Measurements from ENCODE around the gene OTOG.

Gene OTOG

DNA sequence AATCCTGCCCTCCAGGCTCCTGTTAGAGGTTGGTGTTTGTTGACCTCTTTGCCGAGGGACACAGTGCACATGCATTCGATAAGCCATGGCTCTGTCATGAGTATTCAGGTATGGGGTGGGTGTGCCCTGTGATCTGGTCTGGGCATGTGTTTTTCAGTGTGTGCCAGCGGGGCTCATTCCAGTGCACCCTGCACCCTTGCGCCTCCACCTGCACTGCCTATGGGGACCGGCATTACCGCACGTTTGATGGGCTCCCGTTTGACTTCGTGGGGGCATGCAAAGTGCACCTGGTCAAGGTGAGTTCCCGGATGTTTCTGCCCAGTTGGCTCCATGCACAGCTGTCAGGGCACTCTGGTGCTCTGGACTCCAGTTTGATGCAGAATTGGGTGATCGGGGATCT is 44.2 kb downstream of the OTOG start:
- H3K4me3 ChIP-seq (ENCODE audit: low read depth, low read length) = no peak overlapping the region
- TF ChIP-seq, protein P1, sequence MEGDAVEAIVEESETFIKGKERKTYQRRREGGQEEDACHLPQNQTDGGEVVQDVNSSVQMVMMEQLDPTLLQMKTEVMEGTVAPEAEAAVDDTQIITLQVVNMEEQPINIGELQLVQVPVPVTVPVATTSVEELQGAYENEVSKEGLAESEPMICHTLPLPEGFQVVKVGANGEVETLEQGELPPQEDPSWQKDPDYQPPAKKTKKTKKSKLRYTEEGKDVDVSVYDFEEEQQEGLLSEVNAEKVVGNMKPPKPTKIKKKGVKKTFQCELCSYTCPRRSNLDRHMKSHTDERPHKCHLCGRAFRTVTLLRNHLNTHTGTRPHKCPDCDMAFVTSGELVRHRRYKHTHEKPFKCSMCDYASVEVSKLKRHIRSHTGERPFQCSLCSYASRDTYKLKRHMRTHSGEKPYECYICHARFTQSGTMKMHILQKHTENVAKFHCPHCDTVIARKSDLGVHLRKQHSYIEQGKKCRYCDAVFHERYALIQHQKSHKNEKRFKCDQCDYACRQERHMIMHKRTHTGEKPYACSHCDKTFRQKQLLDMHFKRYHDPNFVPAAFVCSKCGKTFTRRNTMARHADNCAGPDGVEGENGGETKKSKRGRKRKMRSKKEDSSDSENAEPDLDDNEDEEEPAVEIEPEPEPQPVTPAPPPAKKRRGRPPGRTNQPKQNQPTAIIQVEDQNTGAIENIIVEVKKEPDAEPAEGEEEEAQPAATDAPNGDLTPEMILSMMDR (IDR thresholded peaks at IDR 0.05; ENCODE audit: borderline replicate concordance, insufficient read depth, low read depth, low read length) = no peak

- TF ChIP-seq, protein P1 (IDR thresholded peaks at IDR 0.05; ENCODE audit: borderline replicate concordance, insufficient read depth, low read depth, low read length) = no peak
- no peak overlapping the region for H3K4me3 ChIP-seq (ENCODE audit: low read depth, low read length)
Observed at GRCh38 chr11:17593466-17594245, 46.6 kb downstream of the OTOG start.

DNA sequence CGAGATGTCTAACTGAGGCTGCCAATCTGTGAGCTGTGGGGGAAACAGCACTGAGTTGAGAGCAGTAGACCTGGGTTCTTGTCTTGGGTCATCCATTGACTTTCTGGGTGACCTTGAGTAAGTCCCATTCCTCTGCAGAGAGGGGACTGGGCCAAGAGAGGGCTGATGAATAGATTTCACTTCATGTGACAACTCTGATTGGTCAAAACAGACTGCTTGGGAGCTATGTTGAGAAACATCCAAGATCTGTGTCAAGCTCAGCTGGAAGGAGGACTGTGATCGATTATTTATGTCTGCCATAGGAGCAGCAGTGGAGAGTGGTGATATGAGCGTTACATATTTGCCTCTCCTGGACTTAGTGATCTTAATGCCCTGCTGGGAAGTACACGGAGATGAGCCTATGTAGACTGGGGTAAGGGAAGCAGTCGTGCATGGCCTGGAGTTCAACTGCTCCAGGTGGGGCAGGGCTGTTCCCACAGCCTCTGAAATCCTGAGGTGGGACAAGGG is 47.7 kb downstream of the OTOG start:
- no peak overlapping the region for H3K4me3 ChIP-seq (ENCODE audit: low read depth, low read length)
- TF ChIP-seq, protein P1 (IDR thresholded peaks at IDR 0.05; ENCODE audit: borderline replicate concordance, insufficient read depth, low read depth, low read length) = no peak

- TF ChIP-seq, protein P1 (IDR thresholded peaks at IDR 0.05; ENCODE audit: borderline replicate concordance, insufficient read depth, low read depth, low read length) = no peak
- no peak overlapping the region for H3K4me3 ChIP-seq (ENCODE audit: low read depth, low read length)
Observed at GRCh38 chr11:17595526-17596309, 48.7 kb downstream of the OTOG start.

- TF ChIP-seq, protein P1 (IDR thresholded peaks at IDR 0.05; ENCODE audit: borderline replicate concordance, insufficient read depth, low read depth, low read length) = no peak
Observed at GRCh38 chr11:17596310-17596669, 49.2 kb downstream of the OTOG start.

GRCh38 chr11:17596711-17597110 is 49.7 kb downstream of the OTOG start:
- no peak overlapping the region for H3K4me3 ChIP-seq (ENCODE audit: low read depth, low read length)
- TF ChIP-seq, protein P1 (IDR thresholded peaks at IDR 0.05; ENCODE audit: borderline replicate concordance, insufficient read depth, low read depth, low read length) = no peak

More at GRCh38 chr11:17596310-17596669, 49.2 kb downstream of the OTOG start:
- no peak overlapping the region for H3K4me3 ChIP-seq (ENCODE audit: low read depth, low read length)

Data from GM12875 (cell line).